Measurements from ENCODE around the gene NR2F1-AS1.

DNA sequence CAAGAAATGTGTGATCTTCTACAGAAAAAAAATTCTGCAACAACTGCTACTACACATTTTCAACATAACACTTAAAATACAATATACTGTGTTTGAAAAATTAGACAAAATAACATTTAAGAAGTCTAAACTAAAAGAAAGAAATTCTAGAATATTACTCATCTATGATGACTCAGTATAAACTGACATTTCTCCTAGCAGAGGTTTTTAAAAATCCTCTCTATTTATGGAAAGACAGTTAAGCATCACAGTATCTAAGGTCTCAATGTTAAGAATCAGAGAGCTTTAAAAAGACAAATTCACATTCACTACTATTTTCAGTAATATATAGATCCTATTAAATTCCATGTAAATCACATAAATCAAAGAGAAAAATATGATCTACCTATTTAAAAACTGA, 61.3 kb downstream of the NR2F1-AS1 start:
- TF ChIP-seq CTCF (IDR thresholded peaks at IDR 0.05; ENCODE audit: insufficient read depth, low read depth, low read length): no peak
- no peak for TF ChIP-seq EZH2 (IDR thresholded peaks at IDR 0.05; ENCODE audit: insufficient read depth, low read length)
